ENCODE data around the gene MTMR8.

The MTMR8 gene

GRCh38 chrX:64352081-64352480 lies 43.2 kb downstream of the MTMR8 start:
- no peak for DNase-seq (ENCODE audit: low read depth)
- H3K4me3 ChIP-seq (ENCODE audit: low read depth, low read length): no peak overlapping the region
- TF ChIP-seq CTCF (IDR thresholded peaks at IDR 0.05; ENCODE audit: control insufficient read depth, extremely low read depth, insufficient read depth): no peak

DNA sequence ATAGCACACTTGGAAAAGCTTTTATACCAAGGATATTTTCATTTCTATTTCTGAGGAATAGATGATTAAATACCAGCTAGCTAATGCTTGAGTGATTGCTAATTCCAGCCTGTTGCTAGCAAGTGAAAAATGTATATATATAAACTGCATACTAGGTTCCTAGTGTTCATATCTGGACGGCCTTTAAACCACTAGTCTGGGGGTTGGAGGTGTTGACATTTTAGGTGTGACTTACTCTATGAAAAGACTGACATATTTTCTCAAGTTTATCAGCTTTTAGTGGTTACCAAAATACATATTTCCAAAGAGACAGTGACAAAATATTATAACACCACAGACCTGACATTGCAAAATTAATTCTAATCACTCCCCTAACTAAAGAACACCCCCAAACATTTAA lies 44.7 kb downstream of the MTMR8 start:
- no peak for DNase-seq (ENCODE audit: low read depth)
- no peak for TF ChIP-seq CTCF (IDR thresholded peaks at IDR 0.05; ENCODE audit: control insufficient read depth, extremely low read depth, insufficient read depth)
- no peak overlapping the region for H3K4me3 ChIP-seq (ENCODE audit: low read depth, low read length)

- H3K4me3 ChIP-seq (ENCODE audit: low read depth, low read length): no peak overlapping the region
- TF ChIP-seq CTCF (IDR thresholded peaks at IDR 0.05; ENCODE audit: control insufficient read depth, extremely low read depth, insufficient read depth): no peak
- DNase-seq (ENCODE audit: low read depth): no peak
These were observed 45.2 kb downstream of the MTMR8 start for GRCh38 chrX:64350047-64350446.

GRCh38 chrX:64342811-64343210 lies 52.4 kb downstream of the MTMR8 start:
- no peak for TF ChIP-seq CTCF (IDR thresholded peaks at IDR 0.05; ENCODE audit: control insufficient read depth, extremely low read depth, insufficient read depth)
- no peak overlapping the region for H3K4me3 ChIP-seq (ENCODE audit: low read depth, low read length)
- DNase-seq (ENCODE audit: low read depth): no peak

DNA sequence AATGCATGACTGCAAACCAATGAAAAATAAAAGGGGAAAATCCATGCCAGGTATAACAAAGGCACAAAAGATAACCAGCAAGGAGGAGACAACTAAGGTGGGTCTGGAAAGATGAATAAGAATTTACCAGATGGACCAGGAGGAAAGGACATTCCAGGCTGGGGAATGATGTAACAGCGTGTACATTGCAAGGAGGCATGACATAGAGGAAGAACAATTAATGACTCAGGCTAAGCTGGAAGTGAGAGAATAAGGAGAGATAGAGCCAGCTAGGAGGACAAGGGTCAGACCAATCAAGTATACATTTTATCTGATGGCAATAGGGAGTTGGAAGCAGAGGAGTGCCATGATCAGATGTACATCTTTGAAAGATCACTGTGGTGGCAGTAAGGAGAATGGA lies 57.0 kb downstream of the MTMR8 start:
- TF ChIP-seq CTCF (IDR thresholded peaks at IDR 0.05; ENCODE audit: control insufficient read depth, extremely low read depth, insufficient read depth): no peak
- no peak overlapping the region for H3K4me3 ChIP-seq (ENCODE audit: low read depth, low read length)
- no peak for DNase-seq (ENCODE audit: low read depth)

- no peak for TF ChIP-seq CTCF (IDR thresholded peaks at IDR 0.05; ENCODE audit: control insufficient read depth, extremely low read depth, insufficient read depth)
- no peak overlapping the region for H3K4me3 ChIP-seq (ENCODE audit: low read depth, low read length)
- no peak for DNase-seq (ENCODE audit: low read depth)
These were observed 60.8 kb downstream of the MTMR8 start for GRCh38 chrX:64334467-64334866.

GRCh38 chrX:64330284-64330683 lies 65.0 kb downstream of the MTMR8 start:
- no peak overlapping the region for H3K4me3 ChIP-seq (ENCODE audit: low read depth, low read length)
- DNase-seq (ENCODE audit: low read depth): no peak
- TF ChIP-seq CTCF (IDR thresholded peaks at IDR 0.05; ENCODE audit: control insufficient read depth, extremely low read depth, insufficient read depth): no peak

Data from LNCaP clone FGC (cell line).